CD4-positive, alpha-beta T cell treated with Interleukin-12 subunit alpha and Interleukin-12 subunit beta, for 1 hour (primary cell): ENCODE measurements around the gene DDX23.
"Not testable (repeated sequence)": the region's sequence is repeated elsewhere in the genome, so short reads cannot be mapped to it uniquely, and the experiment has no call there.

Experiments used
- DNase-seq: peaks from one replicate; pipeline ENCODE4 v3.0.0-alpha.2; 2020

DDX23 gene

GRCh38 chr12:48861111-48861510 lies 9.1 kb upstream of the DDX23 start:
- DNase-seq, result no peak

- not testable (repeated sequence) for DNase-seq
Observed at GRCh38 chr12:48860236-48860635, 8.3 kb upstream of the DDX23 start.

- no peak for DNase-seq
Observed at GRCh38 chr12:48859607-48860006, 7.6 kb upstream of the DDX23 start.

- DNase-seq, result no peak
Observed at GRCh38 chr12:48858043-48858442, 6.1 kb upstream of the DDX23 start.

GRCh38 chr12:48857278-48857994 lies 5.5 kb upstream of the DDX23 start:
- DNase-seq, result no peak

- DNase-seq, result no peak
Observed at GRCh38 chr12:48856379-48856778, 4.4 kb upstream of the DDX23 start.

GRCh38 chr12:48854932-48855331 lies 3.0 kb upstream of the DDX23 start:
- DNase-seq, result not testable (repeated sequence)

GRCh38 chr12:48854488-48854887 lies 2.5 kb upstream of the DDX23 start:
- DNase-seq, result no peak

- peak; percentile 92 for DNase-seq
Observed at GRCh38 chr12:48852734-48853688, 1.0 kb upstream of the DDX23 start.

- DNase-seq, result not testable (repeated sequence)
Observed at GRCh38 chr12:48842021-48842420, 9.9 kb downstream of the DDX23 start.

GRCh38 chr12:48838048-48838447 lies 13.9 kb downstream of the DDX23 start:
- DNase-seq, result no peak

GRCh38 chr12:48832321-48833060 lies 19.5 kb downstream of the DDX23 start:
- DNase-seq, result no peak

- no peak for DNase-seq
Observed at GRCh38 chr12:48831257-48831656, 20.7 kb downstream of the DDX23 start.

GRCh38 chr12:48828841-48829575 lies 23.0 kb downstream of the DDX23 start:
- no peak for DNase-seq

- no peak for DNase-seq
Observed at GRCh38 chr12:48828293-48828692, 23.7 kb downstream of the DDX23 start.

- no peak for DNase-seq
Observed at GRCh38 chr12:48827513-48828096, 24.4 kb downstream of the DDX23 start.

GRCh38 chr12:48827026-48827425 lies 24.9 kb downstream of the DDX23 start:
- DNase-seq, result no peak

GRCh38 chr12:48826209-48826855 lies 25.6 kb downstream of the DDX23 start:
- no peak for DNase-seq

- DNase-seq, result no peak
Observed at GRCh38 chr12:48824905-48825304, 27.1 kb downstream of the DDX23 start.

GRCh38 chr12:48824112-48824511 lies 27.9 kb downstream of the DDX23 start:
- DNase-seq, result peak; percentile 16

- DNase-seq, result no peak
Observed at GRCh38 chr12:48823281-48823680, 28.7 kb downstream of the DDX23 start.

GRCh38 chr12:48822711-48823110 lies 29.3 kb downstream of the DDX23 start:
- DNase-seq, result no peak
